GM18873 (cell line): ENCODE results near the gene CHPF2.
A peak's percentile ranks its signal among the peaks of the same experiment; 100 is the strongest.

ENCODE experiments used
- ATAC-seq: cut with Tn5 transposase; IDR thresholded peaks from one replicate; pipeline ENCODE4 v1.9.1; 2021; ENCODE audit warnings: mild to moderate bottlenecking, moderate library complexity, moderate number of reproducible peaks; ENCODE audit not compliant: unreplicated experiment, low FRiP score

Gene CHPF2

DNA sequence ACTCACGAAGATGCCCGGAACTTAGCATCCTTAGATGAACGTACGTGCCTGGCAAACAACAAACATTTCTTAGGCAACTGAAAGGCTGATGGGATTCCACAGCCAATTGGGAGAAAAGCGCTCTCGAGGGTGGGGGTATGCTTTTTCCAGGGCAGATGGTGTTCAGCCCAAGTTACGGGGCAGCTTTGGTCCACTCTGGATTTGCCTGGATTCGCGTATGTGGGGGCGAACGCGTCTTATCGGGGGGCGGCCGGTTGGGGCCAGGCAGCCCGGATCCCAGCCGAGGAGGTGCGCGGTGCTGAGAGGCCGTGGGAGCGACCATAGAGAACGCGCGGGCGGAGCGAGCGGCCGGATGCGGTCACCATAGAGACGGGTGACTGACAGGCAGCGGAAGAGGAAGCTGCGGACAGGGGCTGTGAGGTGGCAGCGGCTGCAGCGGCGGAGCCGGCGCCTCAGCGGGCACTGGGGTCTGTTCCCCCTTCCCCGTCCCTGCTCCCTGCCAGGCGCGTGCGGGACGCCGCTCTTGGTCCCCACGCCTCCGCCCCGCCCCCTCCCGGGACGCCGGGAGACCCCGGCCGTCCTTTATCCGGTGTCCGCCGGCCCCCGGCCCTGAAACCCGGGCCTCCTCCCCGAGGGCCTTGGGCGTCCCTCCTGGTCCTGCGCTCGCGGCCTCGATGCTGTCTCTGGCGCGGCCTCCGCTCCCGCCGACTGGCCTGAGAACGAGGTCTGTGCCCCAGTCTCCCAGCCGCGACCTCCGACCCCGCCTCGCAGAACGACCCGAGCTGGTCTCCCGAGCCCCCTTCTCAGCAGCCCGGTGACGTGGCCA is at the start of gene CHPF2:
Gene CHPF2, plus strand, starts transcription at position 393 of the 826 bp plus-strand sequence. CDS start 1,529 bp downstream, outside the sequence.
- peak; percentile 86 for ATAC-seq

- ATAC-seq: no peak
Observed at GRCh38 chr7:151185762-151186639, 46.3 kb upstream of the CHPF2 start.

DNA sequence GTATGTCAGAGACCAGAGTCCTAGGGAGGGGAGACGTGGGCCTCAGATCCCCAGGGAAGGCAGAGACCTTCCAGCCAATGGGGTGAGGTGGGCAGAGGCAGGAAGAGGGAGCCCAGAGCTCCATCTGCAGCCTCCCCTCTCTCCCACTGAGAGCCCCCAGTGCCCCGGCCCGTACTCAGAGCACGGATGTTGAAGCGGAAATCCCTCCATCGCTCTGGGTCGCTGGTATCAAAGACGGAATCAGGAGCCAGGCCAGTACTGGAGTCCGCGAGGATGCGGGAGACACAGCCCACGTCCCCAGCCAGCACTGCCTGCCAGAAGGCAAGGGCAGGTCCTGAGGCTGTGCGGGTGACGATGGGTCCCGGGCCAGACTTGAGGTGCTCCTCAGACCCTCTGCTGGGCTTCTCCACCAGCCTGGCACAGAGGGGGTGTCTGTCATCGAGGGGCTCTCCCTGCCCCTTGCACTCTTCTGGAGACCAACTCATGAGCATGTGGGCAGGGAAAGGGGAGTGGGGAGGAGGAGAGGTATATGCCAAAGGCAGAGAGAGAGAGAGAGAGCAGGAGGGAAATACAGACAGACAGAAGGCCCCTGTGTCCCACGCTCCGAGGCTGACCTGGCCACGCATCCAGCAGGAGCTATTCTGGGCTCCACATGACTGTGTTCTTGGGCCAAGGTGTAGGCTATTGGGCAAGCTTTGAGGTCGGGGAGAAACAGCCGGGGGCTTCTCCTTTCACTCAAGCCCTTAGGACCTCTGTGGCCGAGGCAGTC is 45.5 kb upstream of the CHPF2 start, which contains the start of gene ASB10:
Gene ASB10, minus strand, starts transcription at position 611 of the 769 bp plus-strand sequence. Its CDS starts 120 bp downstream, at position 491.
- ATAC-seq: no peak

DNA sequence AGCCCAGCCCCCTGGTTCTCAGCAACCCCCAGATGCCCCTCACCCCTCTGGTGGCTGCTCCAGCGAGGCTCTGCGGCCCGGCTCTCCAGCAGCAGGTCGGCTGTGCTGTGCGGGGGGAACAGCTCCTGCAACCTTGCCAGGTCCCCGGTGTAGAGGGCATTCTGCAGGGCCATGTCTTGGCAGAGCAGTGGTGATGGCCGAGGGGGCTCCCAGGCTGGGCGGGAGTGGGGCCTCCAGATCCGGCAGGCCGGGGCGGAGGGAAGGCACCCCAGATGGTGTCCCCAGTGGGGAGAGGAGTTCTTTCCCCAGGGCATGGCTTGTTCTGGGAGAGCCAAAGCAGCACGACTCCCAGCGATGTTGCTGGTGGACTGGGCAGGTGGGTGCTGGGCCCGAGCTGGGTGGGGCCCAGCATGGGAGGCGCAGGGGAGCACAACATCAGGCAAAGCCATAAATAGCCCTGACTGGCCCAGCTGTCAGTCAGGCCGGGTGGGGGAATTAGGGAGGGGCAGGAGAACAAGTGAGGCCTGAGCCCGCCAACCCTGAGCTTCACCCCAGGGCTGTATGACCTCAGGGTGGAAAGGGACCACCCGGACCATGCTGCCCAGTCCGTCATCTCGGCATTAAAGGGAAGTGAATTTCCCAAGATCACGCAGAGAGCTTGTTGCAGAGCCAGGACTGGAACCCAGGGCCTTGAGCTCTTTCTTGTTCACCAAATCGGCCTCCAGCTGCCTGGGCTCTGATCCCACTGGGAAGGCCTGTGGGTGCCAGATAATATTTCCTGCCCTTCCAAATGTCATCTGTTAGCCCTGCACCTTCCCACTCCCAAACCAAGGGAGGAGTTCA is 44.7 kb upstream of the CHPF2 start:
- ATAC-seq: no peak

- ATAC-seq: no peak
Observed at GRCh38 chr7:151188252-151188542, 44.1 kb upstream of the CHPF2 start.

DNA sequence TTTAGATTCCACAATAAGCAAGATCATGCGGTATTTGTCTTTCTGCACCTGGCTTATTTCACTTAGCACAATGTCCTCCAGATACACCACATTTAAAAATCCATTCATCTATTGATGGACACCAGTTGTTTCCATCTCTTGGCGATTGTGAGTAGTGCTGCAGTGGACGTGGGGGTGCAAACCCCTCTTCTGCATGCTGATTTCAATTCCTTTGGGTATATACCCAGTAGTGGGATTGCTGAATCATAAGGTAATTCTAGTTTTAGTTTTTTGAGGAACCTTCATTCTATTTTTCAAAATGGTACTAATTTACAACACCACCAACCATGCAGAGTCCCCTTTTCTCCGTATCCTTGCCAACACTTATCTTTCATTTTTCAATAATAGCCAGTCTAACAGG is 43.2 kb upstream of the CHPF2 start:
- ATAC-seq: no peak

DNA sequence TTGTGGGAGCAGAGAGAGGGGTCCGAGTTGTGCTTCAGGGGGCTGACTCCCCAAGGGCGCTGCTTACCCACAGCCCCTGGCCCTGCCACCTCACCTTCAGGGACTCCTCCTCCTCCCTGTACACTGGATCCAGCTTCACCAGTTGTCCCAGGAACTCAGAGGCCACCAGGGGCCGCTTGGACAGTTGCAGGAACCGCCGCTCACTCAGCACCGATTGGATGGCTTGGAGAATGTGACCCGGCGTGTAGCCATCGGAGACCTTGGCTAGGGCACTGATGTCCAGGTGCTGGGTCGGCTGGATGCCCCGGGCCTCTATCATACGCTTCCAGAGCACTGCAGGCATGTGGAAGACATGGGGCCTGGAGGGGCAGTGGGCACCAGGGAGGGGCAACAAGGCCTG is 40.7 kb upstream of the CHPF2 start:
- ATAC-seq: no peak

- ATAC-seq: no peak
Observed at GRCh38 chr7:151192002-151192539, 40.2 kb upstream of the CHPF2 start.

GRCh38 chr7:151193203-151193978 is 38.9 kb upstream of the CHPF2 start:
- ATAC-seq: no peak

DNA sequence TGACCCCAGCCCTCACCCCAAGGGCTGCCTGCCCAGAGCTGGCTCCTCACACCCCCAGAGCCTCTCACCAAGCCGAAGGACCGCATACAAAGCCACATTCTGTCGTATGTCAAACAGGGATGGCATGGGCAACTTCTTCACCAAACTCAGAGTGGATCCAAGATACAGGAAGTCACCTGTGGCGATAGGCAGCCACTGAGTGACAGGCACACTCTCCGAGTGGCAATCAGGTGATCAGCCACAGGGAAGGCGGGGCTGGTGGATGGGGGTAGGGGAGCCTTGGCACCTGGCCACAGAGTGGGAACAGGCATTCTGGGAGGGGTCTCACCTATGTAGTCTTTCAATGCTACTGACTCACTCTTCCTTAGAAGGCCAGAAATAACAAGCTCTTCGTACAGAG is 38.1 kb upstream of the CHPF2 start:
- no peak for ATAC-seq

DNA sequence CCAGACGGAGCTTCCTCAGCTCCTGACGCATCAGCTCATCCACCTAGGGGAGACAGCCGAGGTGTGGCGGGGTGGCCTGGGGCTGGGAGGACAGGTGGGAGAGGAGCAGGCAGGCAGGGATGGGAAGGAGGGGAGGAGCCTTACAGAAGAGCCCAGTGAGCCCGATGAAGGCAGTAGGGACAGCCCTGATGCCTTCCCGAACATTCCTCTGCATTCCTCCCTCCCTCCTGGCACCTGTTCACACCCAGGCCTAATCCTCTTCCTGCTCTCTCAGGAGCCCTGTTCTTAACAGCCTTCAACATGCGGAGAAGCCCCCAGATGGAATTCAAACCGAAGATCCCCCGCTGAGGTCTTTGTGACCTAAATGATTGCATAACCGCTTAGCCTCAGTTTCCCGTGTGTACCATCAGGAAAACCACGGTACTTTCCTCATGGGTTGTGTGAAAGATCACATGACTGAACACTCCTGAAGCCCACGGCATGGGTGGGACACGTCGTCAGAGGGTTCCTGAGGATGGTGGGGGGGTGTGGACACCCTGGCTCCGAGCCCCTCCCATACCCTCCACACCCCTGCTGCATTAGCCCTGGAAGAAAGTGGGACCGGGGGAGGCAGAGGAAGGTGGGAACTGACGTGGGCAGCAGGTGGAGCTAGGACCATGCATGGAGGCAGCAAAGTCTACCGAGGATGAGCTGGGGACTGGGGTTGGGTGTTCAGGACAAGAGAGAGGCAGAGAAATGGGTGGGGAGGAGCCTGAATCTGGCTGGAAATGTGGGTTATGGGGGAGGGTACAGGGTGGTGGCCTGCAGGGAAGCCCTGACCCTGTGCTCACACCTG is 36.5 kb upstream of the CHPF2 start:
- ATAC-seq: no peak

GRCh38 chr7:151197932-151198331 is 34.4 kb upstream of the CHPF2 start:
- ATAC-seq: no peak

DNA sequence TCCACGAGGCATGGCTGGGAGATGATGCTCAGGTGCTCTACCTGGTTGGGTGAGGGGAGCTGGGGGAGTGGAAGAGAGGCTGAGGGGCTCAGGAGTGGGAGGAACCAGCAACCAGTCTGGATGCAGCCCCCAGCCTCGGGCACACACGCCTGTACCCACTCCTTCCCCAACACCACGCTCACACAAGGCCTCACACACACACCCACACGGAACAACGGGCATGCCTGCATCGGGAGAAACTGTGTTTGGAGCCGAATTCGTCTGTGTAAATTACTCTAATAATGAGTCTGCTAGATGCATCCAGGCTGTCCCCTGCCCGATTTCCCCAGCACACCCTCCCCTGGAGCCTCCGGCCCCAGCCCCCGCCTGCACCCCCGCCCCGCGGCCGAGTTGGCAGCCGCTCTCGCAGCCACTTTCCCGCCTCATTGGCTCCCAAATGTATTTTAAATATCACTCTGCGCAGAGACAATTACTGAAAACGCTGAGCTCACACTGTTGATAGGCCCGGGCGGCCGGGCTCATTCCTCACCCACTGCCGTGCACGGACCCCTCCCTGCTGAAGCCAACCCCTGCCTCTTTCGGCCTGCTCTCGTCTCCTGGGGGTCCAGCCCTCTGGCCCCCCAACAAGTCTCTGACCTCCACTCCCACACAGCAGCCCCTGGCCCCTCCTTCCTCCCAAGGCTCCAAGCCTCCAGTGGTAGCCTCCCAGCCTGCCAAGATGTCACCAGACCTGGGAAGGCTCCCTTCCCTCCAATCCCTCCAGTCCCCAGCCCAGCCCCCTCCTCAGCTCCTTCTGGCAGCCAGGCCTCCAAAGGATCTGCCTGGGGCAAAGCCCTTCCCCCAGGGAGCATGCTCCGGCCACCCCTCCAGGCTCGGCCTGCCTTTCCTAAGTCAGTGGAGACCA is 33.1 kb upstream of the CHPF2 start:
- ATAC-seq: no peak

DNA sequence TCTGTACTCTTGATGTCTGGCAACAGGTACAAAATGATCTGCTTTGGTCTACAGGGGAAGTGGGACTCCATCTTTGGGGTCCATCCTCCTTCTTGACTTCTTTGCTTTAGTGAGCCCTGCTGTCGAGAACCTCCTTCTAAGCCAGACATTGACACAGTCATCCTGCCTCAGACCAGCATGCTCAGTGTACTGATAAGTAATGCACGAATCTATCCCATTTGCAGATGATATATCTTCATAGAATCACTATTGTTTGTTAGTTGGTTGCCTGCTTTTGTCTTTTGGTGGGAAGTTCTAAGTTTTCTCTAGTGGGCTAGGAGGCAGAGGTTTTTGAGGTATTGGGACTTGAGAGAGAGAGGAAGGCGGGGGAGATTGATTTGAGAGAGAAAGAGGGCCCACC is 30.9 kb upstream of the CHPF2 start:
- ATAC-seq: no peak

GRCh38 chr7:151201751-151202150 is 30.5 kb upstream of the CHPF2 start:
- no peak for ATAC-seq

DNA sequence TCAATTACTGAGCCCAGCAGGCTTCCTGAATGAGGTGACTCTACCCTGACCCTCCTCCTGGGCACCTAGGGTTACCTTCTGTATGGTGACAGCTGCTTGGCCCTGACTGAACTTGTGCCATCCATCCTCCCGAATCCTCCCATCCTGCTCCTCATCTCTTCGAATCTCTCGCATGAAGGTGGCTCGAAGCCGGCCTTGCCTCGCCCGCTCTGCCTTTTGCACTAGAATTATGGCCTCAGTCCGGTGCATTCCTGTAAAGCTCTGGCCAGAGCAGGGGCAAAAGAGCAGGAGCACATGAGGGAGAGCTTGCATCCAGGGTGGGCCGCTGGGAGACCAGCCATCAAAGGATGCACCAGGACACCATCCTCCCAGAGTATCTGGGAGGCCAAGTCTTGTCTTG is 29.4 kb upstream of the CHPF2 start:
- ATAC-seq: no peak

- no peak for ATAC-seq
Observed at GRCh38 chr7:151204383-151205032, 27.8 kb upstream of the CHPF2 start.
